ENCODE data around the gene PNMA6A.

DNA sequence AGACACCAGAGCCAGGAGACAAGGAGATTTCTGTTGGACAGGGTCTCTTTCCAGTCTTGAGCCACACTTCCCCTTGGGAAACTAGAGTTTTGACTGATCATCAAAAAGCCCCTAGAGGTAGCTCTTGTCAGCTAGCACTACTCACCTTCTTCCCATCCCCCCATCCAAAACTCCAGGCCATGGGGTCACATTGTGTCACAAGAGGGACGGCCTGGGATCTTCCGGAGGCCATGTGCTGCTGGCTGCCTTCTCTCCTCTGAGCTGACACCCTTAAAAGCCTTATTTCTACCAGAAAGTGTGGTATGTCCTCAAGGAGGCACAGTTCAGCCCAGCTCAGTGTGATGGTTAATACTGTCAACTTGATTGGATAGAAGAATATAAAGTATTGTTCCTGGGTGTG lies 8.2 kb upstream of the PNMA6A start:
- TF ChIP-seq EZH2 (IDR thresholded peaks at IDR 0.05; ENCODE audit: borderline replicate concordance, low read depth, low read length, severe bottlenecking) = no peak
- TF ChIP-seq, protein P1, sequence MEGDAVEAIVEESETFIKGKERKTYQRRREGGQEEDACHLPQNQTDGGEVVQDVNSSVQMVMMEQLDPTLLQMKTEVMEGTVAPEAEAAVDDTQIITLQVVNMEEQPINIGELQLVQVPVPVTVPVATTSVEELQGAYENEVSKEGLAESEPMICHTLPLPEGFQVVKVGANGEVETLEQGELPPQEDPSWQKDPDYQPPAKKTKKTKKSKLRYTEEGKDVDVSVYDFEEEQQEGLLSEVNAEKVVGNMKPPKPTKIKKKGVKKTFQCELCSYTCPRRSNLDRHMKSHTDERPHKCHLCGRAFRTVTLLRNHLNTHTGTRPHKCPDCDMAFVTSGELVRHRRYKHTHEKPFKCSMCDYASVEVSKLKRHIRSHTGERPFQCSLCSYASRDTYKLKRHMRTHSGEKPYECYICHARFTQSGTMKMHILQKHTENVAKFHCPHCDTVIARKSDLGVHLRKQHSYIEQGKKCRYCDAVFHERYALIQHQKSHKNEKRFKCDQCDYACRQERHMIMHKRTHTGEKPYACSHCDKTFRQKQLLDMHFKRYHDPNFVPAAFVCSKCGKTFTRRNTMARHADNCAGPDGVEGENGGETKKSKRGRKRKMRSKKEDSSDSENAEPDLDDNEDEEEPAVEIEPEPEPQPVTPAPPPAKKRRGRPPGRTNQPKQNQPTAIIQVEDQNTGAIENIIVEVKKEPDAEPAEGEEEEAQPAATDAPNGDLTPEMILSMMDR (IDR thresholded peaks at IDR 0.05; ENCODE audit: borderline replicate concordance, extremely low read depth, low read length, poor library complexity, severe bottlenecking) = no peak
